ENCODE data around the gene AIFM3.

Gene AIFM3

GRCh38 chr22:20982563-20982882 is 15.5 kb downstream of the AIFM3 start:
- no peaks in the 10 kb centered on the region for H3K9me3 ChIP-seq (replicated peaks; ENCODE audit: insufficient read depth, low read length)
- peaks cover 17% of the 10 kb centered on the region for H3K79me2 ChIP-seq (ENCODE audit: low read length)
- peaks cover 4% of the 10 kb centered on the region; the same call in 1 of the 2 replicates for H3K27me3 ChIP-seq (replicated peaks; ENCODE audit: insufficient read depth, low read length)
- no peaks in the 10 kb centered on the region for H3F3A ChIP-seq (ENCODE audit: insufficient read depth, low read length)
- H4K20me1 ChIP-seq (ENCODE audit: insufficient read depth, low read length): no peaks in the 10 kb centered on the region
- H3K27ac ChIP-seq (ENCODE audit: low read length): no peak overlapping the region
- H3K4me1 ChIP-seq (ENCODE audit: low read length): peaks cover 13% of the 10 kb centered on the region; the same call in 1 of the 2 replicates
- H3K9ac ChIP-seq (ENCODE audit: low read length): peak overlapping the region; percentile 74
- peak overlapping the region; percentile 76 for H3K4me3 ChIP-seq (ENCODE audit: low read length)
- H3K36me3 ChIP-seq (replicated peaks; ENCODE audit: insufficient read depth, low read length): no peaks in the 10 kb centered on the region
- H3K9me2 ChIP-seq (replicated peaks; ENCODE audit: insufficient read depth, low read length): no peaks in the 10 kb centered on the region
- DNase-seq: no peak
- H3K4me2 ChIP-seq (ENCODE audit: low read depth, low read length): peak overlapping the region; percentile 90
- peak overlapping the region; percentile 76 for H2AFZ ChIP-seq (ENCODE audit: low read length)
- TF ChIP-seq EZH2 (optimal IDR thresholded peaks at IDR 0.05; ENCODE audit: low read depth, low read length): no peak

GRCh38 chr22:20983081-20983771 is 16.2 kb downstream of the AIFM3 start:
- Histone ChIP-seq H3K9me2 (replicated peaks; ENCODE audit: insufficient read depth, low read length) (no peaks in the 10 kb centered on the region), H2AFZ (ENCODE audit: low read length) (peak overlapping the region; percentile 76; the same call in 1 of the 2 replicates), H3F3A (ENCODE audit: insufficient read depth, low read length) (no peaks in the 10 kb centered on the region), H4K20me1 (ENCODE audit: insufficient read depth, low read length) (no peaks in the 10 kb centered on the region), H3K27ac (ENCODE audit: low read length) (no peak overlapping the region), H3K79me2 (ENCODE audit: low read length) (peaks cover 17% of the 10 kb centered on the region), H3K36me3 (replicated peaks; ENCODE audit: insufficient read depth, low read length) (no peaks in the 10 kb centered on the region), H3K9me3 (replicated peaks; ENCODE audit: insufficient read depth, low read length) (no peaks in the 10 kb centered on the region), H3K4me1 (ENCODE audit: low read length) (peaks cover 13% of the 10 kb centered on the region; the same call in 1 of the 2 replicates), H3K4me2 (ENCODE audit: low read depth, low read length) (peak overlapping the region; percentile 90), H3K4me3 (ENCODE audit: low read length) (peak overlapping the region; percentile 76), H3K27me3 (replicated peaks; ENCODE audit: insufficient read depth, low read length) (no peaks in the 10 kb centered on the region; the same call in 1 of the 2 replicates), H3K9ac (ENCODE audit: low read length) (peak overlapping the region; percentile 74; the same call in 1 of the 2 replicates)
- no peak for DNase-seq
- TF ChIP-seq CTCF (IDR thresholded peaks at IDR 0.05; ENCODE audit: low read length) (no peak), EZH2 (optimal IDR thresholded peaks at IDR 0.05; ENCODE audit: low read depth, low read length) (no peak), EZH2phosphoT487 (IDR thresholded peaks at IDR 0.05; ENCODE audit: low read length) (no peak)

- Histone ChIP-seq H3K36me3 (replicated peaks; ENCODE audit: insufficient read depth, low read length) (no peaks in the 10 kb centered on the region), H3K9ac (ENCODE audit: low read length) (no peak overlapping the region), H3K4me1 (ENCODE audit: low read length) (peaks cover 13% of the 10 kb centered on the region; the same call in 1 of the 2 replicates), H3K4me3 (ENCODE audit: low read length) (no peak overlapping the region), H3K4me2 (ENCODE audit: low read depth, low read length) (no peak overlapping the region), H3K27me3 (replicated peaks; ENCODE audit: insufficient read depth, low read length) (no peaks in the 10 kb centered on the region), H3K9me3 (replicated peaks; ENCODE audit: insufficient read depth, low read length) (no peaks in the 10 kb centered on the region), H4K20me1 (ENCODE audit: insufficient read depth, low read length) (no peaks in the 10 kb centered on the region), H3K79me2 (ENCODE audit: low read length) (peaks cover 17% of the 10 kb centered on the region), H3K9me2 (replicated peaks; ENCODE audit: insufficient read depth, low read length) (no peaks in the 10 kb centered on the region), H3F3A (ENCODE audit: insufficient read depth, low read length) (no peaks in the 10 kb centered on the region), H3K27ac (ENCODE audit: low read length) (no peak overlapping the region), H2AFZ (ENCODE audit: low read length) (no peak overlapping the region)
- no peak for DNase-seq
- TF ChIP-seq EZH2 (optimal IDR thresholded peaks at IDR 0.05; ENCODE audit: low read depth, low read length) (no peak), EZH2phosphoT487 (IDR thresholded peaks at IDR 0.05; ENCODE audit: low read length) (no peak), CTCF (IDR thresholded peaks at IDR 0.05; ENCODE audit: low read length) (no peak)
Observed at GRCh38 chr22:20985720-20986119, 18.7 kb downstream of the AIFM3 start.

GRCh38 chr22:20986365-20986764 is 19.3 kb downstream of the AIFM3 start:
- Histone ChIP-seq H2AFZ (ENCODE audit: low read length) (no peak overlapping the region), H3K27me3 (replicated peaks; ENCODE audit: insufficient read depth, low read length) (no peaks in the 10 kb centered on the region), H3K4me3 (ENCODE audit: low read length) (no peak overlapping the region), H3K27ac (ENCODE audit: low read length) (no peak overlapping the region), H3K9me2 (replicated peaks; ENCODE audit: insufficient read depth, low read length) (no peaks in the 10 kb centered on the region), H3K79me2 (ENCODE audit: low read length) (peaks cover 17% of the 10 kb centered on the region), H3K36me3 (replicated peaks; ENCODE audit: insufficient read depth, low read length) (no peaks in the 10 kb centered on the region), H3K4me1 (ENCODE audit: low read length) (peaks cover 9% of the 10 kb centered on the region; the same call in 1 of the 2 replicates), H3K9me3 (replicated peaks; ENCODE audit: insufficient read depth, low read length) (no peaks in the 10 kb centered on the region), H4K20me1 (ENCODE audit: insufficient read depth, low read length) (no peaks in the 10 kb centered on the region), H3F3A (ENCODE audit: insufficient read depth, low read length) (no peaks in the 10 kb centered on the region), H3K4me2 (ENCODE audit: low read depth, low read length) (no peak overlapping the region), H3K9ac (ENCODE audit: low read length) (no peak overlapping the region)
- no peak for DNase-seq
- no peak for TF ChIP-seq EZH2 (optimal IDR thresholded peaks at IDR 0.05; ENCODE audit: low read depth, low read length)
- TF ChIP-seq CTCF (IDR thresholded peaks at IDR 0.05; ENCODE audit: low read length): no peak
- TF ChIP-seq EZH2phosphoT487 (IDR thresholded peaks at IDR 0.05; ENCODE audit: low read length): no peak

Data from MM.1S (cell line).